Thyroid gland (tissue), 4 donors: ENCODE results near the gene LZTS2.

ENCODE experiments used
- CTCF ChIP-seq, 6 experiments: fragments of 200-600 bp in 3 of 6; fragments of 450-650 bp in 3 of 6; sonication (generic) in 3 of 6; IDR thresholded peaks; one replicate each; pipeline ENCODE4 v1.5.1; 2016 to 2019; ENCODE audit warnings: antibody characterized with exemption in 6 of 6, mild to moderate bottlenecking in 2 of 6, inconsistent platforms in 1 of 6, moderate library complexity in 1 of 6
- POLR2A ChIP-seq, 2 donors: fragments of 450-650 bp; IDR thresholded peaks; one replicate each; pipeline ENCODE4 v1.6.1; 2017; ENCODE audit warnings: antibody characterized with exemption in 2 of 2, mild to moderate bottlenecking in 2 of 2, moderate library complexity in 1 of 2

- TF ChIP-seq CTCF (IDR thresholded peaks at IDR 0.05) (no peak), POLR2A (IDR thresholded peaks at IDR 0.05) (no peak)
Measured at GRCh38 chr10:100979791-100980272, 19.8 kb upstream of the LZTS2 start.
